ENCODE measurements around the gene UBA1. TPM values are rescaled to one million over a fixed set of nuclear protein-coding genes. Genes with fewer than 3 reads are reported as not detected.

Gene UBA1
- total RNA-seq, 1 donor from 2014 or later, result 168 TPM

DNA sequence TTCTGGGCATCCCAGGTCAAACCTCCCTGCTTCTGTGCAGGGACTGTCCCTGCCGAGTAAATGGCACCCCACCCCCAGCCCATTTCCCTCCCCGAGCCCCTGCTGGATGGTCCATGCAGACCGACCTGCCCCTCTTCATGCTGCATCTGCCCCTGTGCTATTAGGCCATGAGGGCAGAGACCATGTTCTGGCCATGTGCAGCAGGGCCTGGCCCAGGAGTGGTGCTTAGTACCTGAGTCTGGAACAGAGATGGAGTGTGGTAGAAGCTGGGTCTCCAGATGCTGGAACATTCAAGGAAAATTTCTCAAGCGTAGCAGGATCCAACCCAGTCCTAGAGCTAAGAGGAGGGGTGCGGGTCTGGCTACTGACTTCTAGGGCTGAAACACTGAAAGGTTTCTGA, 15.3 kb upstream of the UBA1 start:
- peaks cover 0 to 73% of the 10 kb centered on the region in 2 donors for H3K36me3 ChIP-seq
- intact Hi-C loops (cut with DNase I), result no loop called here
- no peak for TF ChIP-seq POLR2AphosphoS5 (IDR thresholded peaks at IDR 0.05; ENCODE audit: insufficient read depth in 1 of 2, low read depth in 1 of 2)
- TF ChIP-seq, protein P1, sequence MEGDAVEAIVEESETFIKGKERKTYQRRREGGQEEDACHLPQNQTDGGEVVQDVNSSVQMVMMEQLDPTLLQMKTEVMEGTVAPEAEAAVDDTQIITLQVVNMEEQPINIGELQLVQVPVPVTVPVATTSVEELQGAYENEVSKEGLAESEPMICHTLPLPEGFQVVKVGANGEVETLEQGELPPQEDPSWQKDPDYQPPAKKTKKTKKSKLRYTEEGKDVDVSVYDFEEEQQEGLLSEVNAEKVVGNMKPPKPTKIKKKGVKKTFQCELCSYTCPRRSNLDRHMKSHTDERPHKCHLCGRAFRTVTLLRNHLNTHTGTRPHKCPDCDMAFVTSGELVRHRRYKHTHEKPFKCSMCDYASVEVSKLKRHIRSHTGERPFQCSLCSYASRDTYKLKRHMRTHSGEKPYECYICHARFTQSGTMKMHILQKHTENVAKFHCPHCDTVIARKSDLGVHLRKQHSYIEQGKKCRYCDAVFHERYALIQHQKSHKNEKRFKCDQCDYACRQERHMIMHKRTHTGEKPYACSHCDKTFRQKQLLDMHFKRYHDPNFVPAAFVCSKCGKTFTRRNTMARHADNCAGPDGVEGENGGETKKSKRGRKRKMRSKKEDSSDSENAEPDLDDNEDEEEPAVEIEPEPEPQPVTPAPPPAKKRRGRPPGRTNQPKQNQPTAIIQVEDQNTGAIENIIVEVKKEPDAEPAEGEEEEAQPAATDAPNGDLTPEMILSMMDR (IDR thresholded peaks at IDR 0.05), result no peak
- DNase-seq (ENCODE audit: extremely low spot score in 2 of 2), result no peak
- H3K27ac ChIP-seq, result no peak overlapping the region
- H3K9me3 ChIP-seq, result no peaks in the 10 kb centered on the region
- H3K4me1 ChIP-seq, result no peaks in the 10 kb centered on the region
- no peak overlapping the region for H3K4me3 ChIP-seq
- no peaks in the 10 kb centered on the region for H3K27me3 ChIP-seq

DNA sequence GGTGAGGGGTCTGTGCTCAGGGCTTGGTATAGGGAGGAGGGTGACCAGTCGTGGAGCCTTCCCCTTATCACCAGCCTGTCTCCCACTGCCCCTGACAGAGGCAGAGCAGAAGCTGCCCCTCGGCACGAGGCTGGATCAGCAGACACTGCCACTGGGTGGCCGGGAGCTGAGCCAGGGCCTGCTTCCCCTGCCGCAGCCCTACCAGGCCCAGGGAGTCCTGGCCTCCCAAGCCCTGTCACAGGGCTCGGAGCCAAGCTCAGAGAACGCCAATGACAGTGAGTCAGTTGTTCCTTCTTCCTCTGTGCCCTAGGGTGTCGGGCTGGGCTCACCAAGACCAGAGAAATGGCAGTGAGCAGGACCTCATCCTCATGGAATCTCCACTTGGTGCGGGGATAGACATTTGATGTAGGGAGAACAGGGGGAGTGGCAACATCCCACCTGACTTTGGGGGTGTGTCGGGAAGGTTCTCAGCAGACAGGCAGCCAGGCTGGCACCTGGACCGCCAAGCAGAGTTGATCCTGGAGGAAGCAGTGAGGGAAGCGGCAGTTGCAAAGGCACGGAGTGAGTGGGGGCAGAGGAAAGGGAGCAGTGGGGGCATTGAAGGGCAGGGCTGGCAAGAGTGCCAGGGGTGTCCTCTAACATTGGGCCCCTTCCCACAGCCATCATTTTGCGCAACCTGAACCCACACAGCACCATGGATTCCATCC, 14.3 kb upstream of the UBA1 start:
- no peak for DNase-seq (ENCODE audit: extremely low spot score in 2 of 2)
- Histone ChIP-seq H3K36me3 (peaks cover 0 to 66% of the 10 kb centered on the region in 2 donors), H3K27ac (no peak overlapping the region), H3K27me3 (no peaks in the 10 kb centered on the region), H3K4me3 (no peak overlapping the region), H3K4me1 (no peaks in the 10 kb centered on the region), H3K9me3 (no peaks in the 10 kb centered on the region)
- TF ChIP-seq POLR2A (IDR thresholded peaks at IDR 0.05) (no peak), POLR2AphosphoS5 (IDR thresholded peaks at IDR 0.05; ENCODE audit: insufficient read depth in 1 of 2, low read depth in 1 of 2) (no peak)
- TF ChIP-seq, protein P1 (IDR thresholded peaks at IDR 0.05), result no peak
- intact Hi-C loops (cut with DNase I), result no loop called here

GRCh38 chrX:47179928-47180255, 13.7 kb upstream of the UBA1 start:
- H3K36me3 ChIP-seq, result peaks cover 0 to 63% of the 10 kb centered on the region in 2 donors
- no peaks in the 10 kb centered on the region for H3K27me3 ChIP-seq
- H3K4me3 ChIP-seq, result no peak overlapping the region
- intact Hi-C loops (cut with DNase I), result no loop called here
- H3K4me1 ChIP-seq, result no peaks in the 10 kb centered on the region
- no peak for TF ChIP-seq POLR2AphosphoS5 (IDR thresholded peaks at IDR 0.05; ENCODE audit: insufficient read depth in 1 of 2, low read depth in 1 of 2)
- TF ChIP-seq, protein P1 (IDR thresholded peaks at IDR 0.05), result no peak
- TF ChIP-seq POLR2A (IDR thresholded peaks at IDR 0.05), result no peak
- no peaks in the 10 kb centered on the region for H3K9me3 ChIP-seq
- H3K27ac ChIP-seq, result no peak overlapping the region
- DNase-seq (ENCODE audit: extremely low spot score in 2 of 2), result no peak

DNA sequence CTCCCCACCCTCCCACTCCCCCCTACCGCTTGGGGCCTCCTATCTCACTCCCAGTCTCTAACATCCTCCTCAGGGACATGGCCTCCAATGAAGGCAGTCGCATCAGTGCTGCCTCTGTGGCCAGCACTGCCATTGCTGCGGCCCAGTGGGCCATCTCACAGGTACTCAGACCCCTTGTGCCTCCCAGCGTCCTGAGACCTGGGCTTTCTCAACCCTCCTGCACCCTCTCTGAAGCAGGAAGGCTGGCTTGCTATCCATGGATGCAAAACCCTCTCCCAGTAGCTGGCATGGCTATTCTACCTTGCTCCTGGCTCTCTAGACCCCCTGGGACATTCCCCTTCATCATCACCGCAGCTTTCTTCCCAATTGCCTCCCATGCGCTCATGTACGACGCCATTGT, 13.3 kb upstream of the UBA1 start:
- DNase-seq (ENCODE audit: extremely low spot score in 2 of 2), result no peak
- intact Hi-C loops (cut with DNase I), result no loop called here
- TF ChIP-seq POLR2A (IDR thresholded peaks at IDR 0.05) (no peak), POLR2AphosphoS5 (IDR thresholded peaks at IDR 0.05; ENCODE audit: insufficient read depth in 1 of 2, low read depth in 1 of 2) (no peak)
- TF ChIP-seq, protein P1 (IDR thresholded peaks at IDR 0.05), result no peak
- Histone ChIP-seq H3K36me3 (peaks cover 0 to 59% of the 10 kb centered on the region in 2 donors), H3K4me3 (no peak overlapping the region), H3K27ac (no peak overlapping the region), H3K27me3 (no peaks in the 10 kb centered on the region), H3K9me3 (no peaks in the 10 kb centered on the region), H3K4me1 (no peaks in the 10 kb centered on the region)

DNA sequence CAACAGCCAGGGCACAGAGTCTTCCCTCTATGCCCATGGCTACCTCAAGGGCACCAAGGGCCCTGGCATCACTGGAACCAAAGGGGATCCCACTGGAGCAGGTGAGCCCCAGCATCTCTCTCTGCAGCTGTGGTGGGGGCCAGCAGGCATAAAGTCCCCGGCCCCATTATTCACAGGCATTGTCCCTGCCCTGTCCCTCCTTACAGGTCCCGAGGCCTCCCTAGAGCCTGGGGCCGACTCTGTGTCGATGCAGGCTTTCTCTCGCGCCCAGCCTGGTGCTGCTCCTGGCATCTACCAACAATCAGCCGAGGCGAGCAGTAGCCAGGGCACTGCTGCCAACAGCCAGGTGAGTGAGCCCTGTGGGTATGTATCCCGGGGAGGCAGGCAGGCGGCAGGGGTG, 12.3 kb upstream of the UBA1 start:
- no peak overlapping the region for H3K4me3 ChIP-seq
- H3K36me3 ChIP-seq, result peaks cover 0 to 54% of the 10 kb centered on the region in 2 donors
- no peaks in the 10 kb centered on the region for H3K4me1 ChIP-seq
- H3K27ac ChIP-seq, result no peak overlapping the region
- no peaks in the 10 kb centered on the region for H3K9me3 ChIP-seq
- TF ChIP-seq, protein P1 (IDR thresholded peaks at IDR 0.05), result no peak
- TF ChIP-seq POLR2A (IDR thresholded peaks at IDR 0.05) (no peak), POLR2AphosphoS5 (IDR thresholded peaks at IDR 0.05; ENCODE audit: insufficient read depth in 1 of 2, low read depth in 1 of 2) (no peak)
- no peak for DNase-seq (ENCODE audit: extremely low spot score in 2 of 2)
- no peaks in the 10 kb centered on the region for H3K27me3 ChIP-seq
- intact Hi-C loops (cut with DNase I), result no loop called here

Data from vagina (tissue), 2 donors.